HG03064 (cell line): Measurements from ENCODE around the gene SNRNP25.
A peak's percentile ranks its signal among the peaks of the same experiment; 100 is the strongest.

ENCODE experiments used
- ATAC-seq: cut with Tn5 transposase; IDR thresholded peaks from one replicate; pipeline ENCODE4 v1.9.1; 2021; ENCODE audit warnings: low read depth; ENCODE audit not compliant: unreplicated experiment

The SNRNP25 gene

DNA sequence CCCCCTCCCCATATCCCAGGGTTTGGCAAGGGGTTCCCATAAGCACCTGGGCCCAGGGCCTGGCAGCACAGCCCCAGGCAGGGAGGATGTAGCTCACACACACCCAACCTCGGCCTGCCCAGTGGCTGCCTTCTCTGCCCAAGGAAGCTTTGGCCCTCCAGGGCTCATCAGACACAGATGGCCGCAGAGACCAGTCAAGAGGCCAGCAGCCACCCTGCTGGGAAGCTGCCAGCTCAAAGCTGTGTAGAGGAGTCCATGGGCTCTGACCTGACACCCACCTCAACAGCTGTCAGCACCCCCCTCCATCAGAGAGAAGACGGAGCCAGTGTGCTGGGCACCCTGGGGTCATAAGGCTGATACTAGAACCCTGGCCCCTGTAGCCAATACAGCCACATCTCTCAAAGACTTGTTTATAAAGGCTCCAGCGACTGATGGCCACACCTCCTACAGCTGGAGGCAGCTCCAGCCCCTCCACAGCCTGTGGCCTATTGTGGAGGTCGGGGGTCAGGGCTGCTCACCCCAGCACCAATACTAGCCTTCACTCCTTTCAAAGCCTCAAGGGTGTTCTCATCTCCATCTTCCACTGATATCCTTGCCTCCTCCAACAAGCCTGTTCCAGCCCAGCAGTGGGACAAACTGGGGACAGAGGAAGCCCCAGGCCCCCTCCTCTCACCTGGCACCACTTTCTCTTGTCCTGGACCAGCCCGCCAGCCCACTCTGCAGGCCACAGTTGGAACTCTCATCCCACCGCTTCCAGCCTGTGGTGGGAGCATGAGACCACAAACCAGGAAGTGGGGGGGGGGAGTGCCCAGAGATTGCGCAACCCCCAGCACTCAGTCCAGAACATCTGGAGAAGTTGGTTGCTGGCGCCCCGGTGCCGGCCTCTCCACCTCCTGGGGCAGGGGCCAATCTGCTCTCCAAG is 22.2 kb downstream of the SNRNP25 start:
- ATAC-seq, result no peak

- ATAC-seq, result no peak
Measured at GRCh38 chr16:76535-77272, 23.1 kb downstream of the SNRNP25 start.

- ATAC-seq, result peak; percentile 6
Measured at GRCh38 chr16:77273-77806, 23.7 kb downstream of the SNRNP25 start.

DNA sequence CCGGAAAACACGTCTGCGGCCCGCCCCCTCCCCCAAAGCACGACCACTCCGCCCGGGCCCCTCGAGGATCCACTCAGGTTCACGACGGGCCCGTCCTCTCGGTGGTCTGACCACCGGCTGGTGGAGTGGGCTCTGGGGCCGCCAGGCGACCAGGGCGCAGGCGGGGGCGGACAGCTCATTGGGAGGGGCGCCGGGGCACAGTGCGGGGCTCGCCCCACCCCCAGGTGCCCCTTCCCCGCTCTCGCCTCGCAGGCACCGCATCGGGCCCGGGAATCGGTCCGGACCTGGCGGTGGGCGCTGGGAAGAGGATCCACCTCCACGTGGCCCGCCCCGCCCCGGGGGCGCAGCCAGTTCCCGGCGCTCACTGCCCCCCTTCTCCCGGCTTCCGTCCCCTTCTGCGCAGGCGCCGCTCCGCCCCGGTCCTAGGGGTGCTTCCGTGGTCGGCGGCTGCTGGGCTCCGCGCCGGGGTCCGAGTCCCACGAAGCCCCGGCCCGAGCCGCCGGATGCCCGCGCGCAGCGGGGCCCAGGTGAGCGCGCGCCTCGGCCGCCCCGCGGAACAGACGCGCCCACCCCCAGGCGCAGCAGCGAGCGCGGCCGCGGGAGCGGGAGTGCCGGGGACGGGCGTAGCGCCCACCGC is 24.3 kb downstream of the SNRNP25 start, which contains the start of gene MPG:
Gene MPG (plus strand): TSS at position 419 of the 637 bp plus-strand sequence. CDS start 85 bp downstream, at position 504.
- ATAC-seq, result peak; percentile 57

DNA sequence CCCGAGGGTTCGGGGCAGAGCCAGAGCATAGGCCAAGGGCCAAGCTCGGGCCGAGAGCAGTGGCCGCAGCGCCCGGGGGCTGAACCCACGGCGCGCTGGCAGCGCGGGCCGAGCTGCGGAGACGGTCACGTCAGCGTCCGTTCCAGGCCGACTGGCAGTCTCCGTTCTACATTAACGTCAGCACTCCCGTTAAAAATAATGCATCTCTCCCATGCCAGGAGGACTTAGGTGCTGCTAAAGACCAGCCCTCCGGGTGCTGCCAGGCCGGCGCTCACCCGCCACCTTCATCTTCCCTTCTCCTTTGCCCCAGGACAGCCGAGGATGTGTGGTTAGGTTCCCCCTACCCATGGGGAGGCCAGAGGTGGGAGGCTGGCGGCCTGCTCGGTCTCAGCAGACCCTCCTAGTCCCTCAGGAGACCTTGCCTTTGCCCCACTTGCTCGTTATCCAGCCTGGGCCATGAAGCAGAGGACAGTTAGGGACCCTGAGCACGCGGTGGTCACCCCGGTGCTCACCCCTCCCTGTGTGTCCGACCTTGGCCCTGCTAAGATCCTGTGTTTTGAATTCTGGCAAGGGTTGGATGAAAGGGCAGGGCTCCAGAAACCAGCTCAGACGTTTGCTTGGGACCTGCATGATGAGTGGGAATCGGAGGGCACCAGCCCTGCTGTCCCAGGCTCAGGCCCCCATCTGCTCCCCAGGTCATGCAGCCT is 25.0 kb downstream of the SNRNP25 start:
- peak; percentile 11 for ATAC-seq

DNA sequence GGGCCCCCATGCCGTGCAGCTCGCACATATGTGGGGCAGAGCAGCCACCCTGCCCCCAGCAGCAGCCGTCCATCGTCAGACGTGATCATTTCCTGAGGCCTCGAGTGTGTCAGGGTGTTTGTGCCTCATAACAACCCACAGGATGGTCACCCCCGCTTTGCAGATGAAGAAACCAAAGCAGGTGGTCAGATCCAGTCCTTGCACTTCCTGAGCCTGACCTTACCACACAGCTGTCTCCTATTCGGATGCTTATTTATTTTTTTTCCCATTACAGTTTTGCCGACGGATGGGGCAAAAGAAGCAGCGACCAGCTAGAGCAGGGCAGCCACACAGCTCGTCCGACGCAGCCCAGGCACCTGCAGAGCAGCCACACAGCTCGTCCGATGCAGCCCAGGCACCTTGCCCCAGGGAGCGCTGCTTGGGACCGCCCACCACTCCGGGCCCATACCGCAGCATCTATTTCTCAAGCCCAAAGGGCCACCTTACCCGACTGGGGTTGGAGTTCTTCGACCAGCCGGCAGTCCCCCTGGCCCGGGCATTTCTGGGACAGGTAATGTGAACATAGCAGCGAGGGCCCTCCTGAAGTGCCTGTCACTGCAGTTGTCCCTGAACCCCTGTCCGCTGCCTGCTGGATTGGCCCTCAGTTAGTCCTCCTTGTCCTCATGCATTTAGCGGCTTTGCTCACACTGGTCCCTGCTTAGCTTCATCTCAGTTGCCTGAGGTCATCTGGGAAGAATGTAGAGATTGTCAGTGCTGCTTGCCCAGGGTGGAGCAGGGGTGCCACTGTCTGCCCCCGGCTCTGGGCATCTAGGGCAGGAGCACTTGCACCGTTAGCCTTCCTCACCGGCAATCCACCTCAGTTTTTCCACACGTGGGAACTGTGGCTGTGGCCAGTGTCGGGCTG is 25.8 kb downstream of the SNRNP25 start:
- ATAC-seq, result no peak

DNA sequence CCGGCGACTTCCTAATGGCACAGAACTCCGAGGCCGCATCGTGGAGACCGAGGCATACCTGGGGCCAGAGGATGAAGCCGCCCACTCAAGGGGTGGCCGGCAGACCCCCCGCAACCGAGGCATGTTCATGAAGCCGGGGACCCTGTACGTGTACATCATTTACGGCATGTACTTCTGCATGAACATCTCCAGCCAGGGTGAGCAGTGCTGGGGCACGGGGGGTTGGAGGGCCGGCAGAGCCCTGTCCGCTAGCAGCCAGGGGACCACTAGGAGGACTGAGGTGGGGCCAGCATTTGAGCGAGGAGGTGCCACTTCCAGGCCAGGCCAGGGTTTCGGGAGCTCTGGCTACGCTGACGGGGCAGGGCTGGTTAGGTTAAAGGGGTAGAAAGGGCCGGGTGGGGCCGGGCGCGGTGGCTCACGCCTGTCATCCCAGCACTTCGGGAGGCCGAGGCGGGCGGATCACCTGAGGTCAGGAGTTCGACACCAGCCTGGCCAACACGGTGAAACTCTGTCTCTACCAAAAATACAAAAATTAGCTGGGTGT is 29.5 kb downstream of the SNRNP25 start:
- ATAC-seq, result no peak

- no peak for ATAC-seq
Measured at GRCh38 chr16:83781-84615, 30.4 kb downstream of the SNRNP25 start.

GRCh38 chr16:84718-85406 is 31.2 kb downstream of the SNRNP25 start:
- no peak for ATAC-seq

- no peak for ATAC-seq
Measured at GRCh38 chr16:85407-85782, 31.8 kb downstream of the SNRNP25 start.

GRCh38 chr16:85865-86264 is 32.2 kb downstream of the SNRNP25 start:
- no peak for ATAC-seq

- ATAC-seq, result no peak
Measured at GRCh38 chr16:86483-86952, 32.9 kb downstream of the SNRNP25 start.

GRCh38 chr16:88613-89012 is 35.0 kb downstream of the SNRNP25 start:
- no peak for ATAC-seq

- ATAC-seq, result no peak
Measured at GRCh38 chr16:89391-90302, 36.0 kb downstream of the SNRNP25 start.

GRCh38 chr16:91484-91883 is 37.9 kb downstream of the SNRNP25 start:
- no peak for ATAC-seq
